VCaP (cell line): ENCODE results near the gene HNRNPM.

Source experiments
- H3K27ac ChIP-seq: fragments of 450-650 bp; 2 replicates; pipeline ENCODE4 v1.5.1; 2017
- CTCF ChIP-seq: fragments of 450-650 bp; conservative IDR thresholded peaks from 2 replicates; pipeline ENCODE4 v1.5.1; 2017; ENCODE audit warnings: mild to moderate bottlenecking, moderate library complexity

Gene HNRNPM, protein sequence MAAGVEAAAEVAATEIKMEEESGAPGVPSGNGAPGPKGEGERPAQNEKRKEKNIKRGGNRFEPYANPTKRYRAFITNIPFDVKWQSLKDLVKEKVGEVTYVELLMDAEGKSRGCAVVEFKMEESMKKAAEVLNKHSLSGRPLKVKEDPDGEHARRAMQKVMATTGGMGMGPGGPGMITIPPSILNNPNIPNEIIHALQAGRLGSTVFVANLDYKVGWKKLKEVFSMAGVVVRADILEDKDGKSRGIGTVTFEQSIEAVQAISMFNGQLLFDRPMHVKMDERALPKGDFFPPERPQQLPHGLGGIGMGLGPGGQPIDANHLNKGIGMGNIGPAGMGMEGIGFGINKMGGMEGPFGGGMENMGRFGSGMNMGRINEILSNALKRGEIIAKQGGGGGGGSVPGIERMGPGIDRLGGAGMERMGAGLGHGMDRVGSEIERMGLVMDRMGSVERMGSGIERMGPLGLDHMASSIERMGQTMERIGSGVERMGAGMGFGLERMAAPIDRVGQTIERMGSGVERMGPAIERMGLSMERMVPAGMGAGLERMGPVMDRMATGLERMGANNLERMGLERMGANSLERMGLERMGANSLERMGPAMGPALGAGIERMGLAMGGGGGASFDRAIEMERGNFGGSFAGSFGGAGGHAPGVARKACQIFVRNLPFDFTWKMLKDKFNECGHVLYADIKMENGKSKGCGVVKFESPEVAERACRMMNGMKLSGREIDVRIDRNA

GRCh38 chr19:8444677-8445487 lies at the start of gene HNRNPM:
TSS of gene HNRNPM (plus strand) at chr19:8444975. CDS start at chr19:8444999, 24 bp downstream.
- peak within 1 kb of the TSS; percentile 91 for H3K27ac ChIP-seq
- TF ChIP-seq CTCF = no peak

DNA sequence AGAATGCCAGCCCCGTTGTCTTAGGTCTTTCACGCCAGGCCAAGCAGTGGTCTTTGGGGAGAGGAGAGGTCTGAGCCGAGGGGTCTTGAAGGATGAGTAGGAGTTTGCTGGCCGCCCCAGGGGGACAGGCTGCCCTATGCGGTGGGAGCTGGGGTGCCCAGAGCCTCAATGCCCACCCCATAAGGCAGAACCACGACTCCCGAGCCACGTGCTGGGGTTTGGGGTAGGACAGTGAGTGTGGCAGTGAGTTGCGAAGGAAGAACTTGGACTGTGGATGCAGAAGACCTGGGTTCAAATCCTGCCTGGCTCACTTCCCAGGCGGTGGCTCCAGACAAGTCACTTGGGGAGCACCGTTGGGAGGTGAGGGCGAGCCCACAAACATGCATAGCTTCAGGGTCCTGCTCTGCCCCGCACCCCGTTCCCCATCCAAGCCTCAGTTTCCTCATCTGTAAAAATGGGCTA lies 49.1 kb upstream of the HNRNPM start:
- no peak for TF ChIP-seq CTCF
- H3K27ac ChIP-seq = peak overlapping the region; percentile 22

DNA sequence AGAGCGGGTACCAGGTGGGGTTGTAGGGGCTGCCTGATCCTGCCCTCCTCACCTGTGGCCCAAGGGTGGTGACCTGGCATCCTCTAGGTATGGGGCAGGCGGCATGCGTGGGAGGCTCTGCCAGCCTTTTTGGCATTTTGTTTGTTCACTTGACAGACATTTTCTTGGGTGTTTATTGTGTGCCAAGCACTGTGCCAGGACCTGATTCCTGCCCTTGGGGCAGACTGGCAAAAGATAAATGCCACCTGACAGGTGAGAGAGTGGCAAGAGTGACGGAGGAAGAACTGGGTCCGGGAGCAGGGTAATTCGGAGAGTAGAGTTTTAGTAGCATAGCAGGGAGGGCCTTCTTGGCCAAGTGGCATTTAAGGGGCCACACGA lies 48.6 kb upstream of the HNRNPM start:
- TF ChIP-seq CTCF = no peak
- H3K27ac ChIP-seq = no peak overlapping the region

DNA sequence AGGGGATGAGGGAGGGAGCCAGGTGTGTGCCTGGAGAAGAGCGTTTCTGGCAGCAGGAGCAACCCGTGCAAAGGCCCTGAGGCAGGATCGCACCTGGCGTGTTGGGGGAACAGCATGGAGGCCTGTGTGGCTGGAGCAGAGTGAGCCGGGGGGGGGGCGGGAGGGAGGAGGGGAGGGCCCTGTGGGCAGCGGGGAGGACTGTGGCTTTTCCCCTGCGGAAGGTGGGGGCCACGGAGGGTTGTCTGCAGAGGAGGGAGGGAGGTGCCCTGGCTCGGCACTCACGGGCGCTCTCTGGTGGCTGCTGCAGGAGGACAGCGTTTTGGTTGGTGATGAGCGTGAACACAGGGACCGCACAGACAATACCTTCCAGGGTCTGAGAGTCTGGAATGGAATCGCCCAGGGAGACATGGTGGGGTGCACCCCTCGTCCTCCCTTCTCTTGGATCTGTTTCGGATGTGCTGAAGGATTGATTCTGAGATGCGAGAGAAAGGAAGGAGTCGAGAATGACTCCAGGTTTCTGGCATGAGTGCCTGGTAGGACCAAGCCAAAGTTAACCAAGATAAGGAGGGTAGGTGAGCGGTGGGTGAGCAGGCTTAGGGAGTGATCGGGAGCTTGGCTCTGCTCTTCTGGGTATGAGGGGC lies 48.1 kb upstream of the HNRNPM start:
- peak; percentile 61 for TF ChIP-seq CTCF
- H3K27ac ChIP-seq = no peak overlapping the region

- no peak for TF ChIP-seq CTCF
- no peak overlapping the region for H3K27ac ChIP-seq
These were observed 47.5 kb upstream of the HNRNPM start for GRCh38 chr19:8397271-8397670.

- H3K27ac ChIP-seq = no peak overlapping the region
These were observed 46.9 kb upstream of the HNRNPM start for GRCh38 chr19:8397746-8398310.

More at GRCh38 chr19:8397746-8398310, 46.9 kb upstream of the HNRNPM start:
- no peak for TF ChIP-seq CTCF
